Fibroblast of skin of right quadriceps (primary cell): Measurements from ENCODE around the gene KANSL1.
"Not testable (repeated sequence)": the region's sequence is repeated elsewhere in the genome, so short reads cannot be mapped to it uniquely, and the experiment has no call there.

ENCODE experiments used
- DNase-seq: peaks from one replicate; pipeline ENCODE4 v3.0.0-alpha.2; 2013

Gene KANSL1

GRCh38 chr17:46012506-46013079 lies 180.6 kb downstream of the KANSL1 start:
- DNase-seq: no peak

GRCh38 chr17:46011711-46012505 lies 181.3 kb downstream of the KANSL1 start:
- DNase-seq: no peak

- no peak for DNase-seq
Observed at GRCh38 chr17:46010597-46011186, 182.5 kb downstream of the KANSL1 start.

- no peak for DNase-seq
Observed at GRCh38 chr17:46009681-46010596, 183.3 kb downstream of the KANSL1 start.

- no peak for DNase-seq
Observed at GRCh38 chr17:46008591-46008990, 184.6 kb downstream of the KANSL1 start.

- DNase-seq: no peak
Observed at GRCh38 chr17:46007461-46007965, 185.7 kb downstream of the KANSL1 start.

- not testable (repeated sequence) for DNase-seq
Observed at GRCh38 chr17:46006082-46006481, 187.1 kb downstream of the KANSL1 start.

GRCh38 chr17:46003907-46004748 lies 189.1 kb downstream of the KANSL1 start:
- DNase-seq: no peak

- DNase-seq: no peak
Observed at GRCh38 chr17:46002973-46003316, 190.3 kb downstream of the KANSL1 start.

- DNase-seq: peak; percentile 48
Observed at GRCh38 chr17:46002311-46002972, 190.8 kb downstream of the KANSL1 start.

- DNase-seq: no peak
Observed at GRCh38 chr17:46001390-46002310, 191.6 kb downstream of the KANSL1 start.

- DNase-seq: no peak
Observed at GRCh38 chr17:46000757-46001156, 192.5 kb downstream of the KANSL1 start.

GRCh38 chr17:46000292-46000691 lies 192.9 kb downstream of the KANSL1 start:
- DNase-seq: no peak

- no peak for DNase-seq
Observed at GRCh38 chr17:45999900-46000290, 193.3 kb downstream of the KANSL1 start.

GRCh38 chr17:45998987-45999899 lies 194.0 kb downstream of the KANSL1 start, which contains the start of gene STH:
STH (plus strand) TSS chr17:45999250; CDS start chr17:45999280, 30 bp downstream.
- DNase-seq: no peak

- peak; percentile 37 for DNase-seq
Observed at GRCh38 chr17:45997624-45998023, 195.6 kb downstream of the KANSL1 start.

GRCh38 chr17:45997166-45997565 lies 196.1 kb downstream of the KANSL1 start:
- no peak for DNase-seq

- no peak for DNase-seq
Observed at GRCh38 chr17:45996282-45996937, 196.8 kb downstream of the KANSL1 start.
